Fibroblast of lung (primary cell): Measurements from ENCODE around the gene FILIP1L. TPM values are rescaled to one million over a fixed set of nuclear protein-coding genes. Genes with fewer than 3 reads are reported as not detected.

Source experiments
- DNase-seq, 2 donors: peaks; one replicate each; pipeline versions ENCODE4 v3.0.0 to v3.0.0-alpha.2; 2010; ENCODE audit warnings: low read depth in 2 of 2
- H2AFZ ChIP-seq: 2 replicates; pipeline ENCODE4 v1.5.1; 2012; ENCODE audit warnings: low read length, control low read depth, inconsistent platforms
- H3K27ac ChIP-seq: 2 replicates; pipeline ENCODE4 v1.5.1; 2011; ENCODE audit warnings: low read length, control low read depth; ENCODE audit not compliant: insufficient read depth
- H3K27me3 ChIP-seq: 2 replicates; pipeline ENCODE4 v1.5.1; 2011; ENCODE audit warnings: mild to moderate bottlenecking, low read length; ENCODE audit not compliant: control insufficient read depth, insufficient read depth
- H3K36me3 ChIP-seq: 2 replicates; pipeline ENCODE4 v1.5.1; 2011; ENCODE audit warnings: low read length; ENCODE audit not compliant: control insufficient read depth, insufficient read depth
- H3K4me1 ChIP-seq: 2 replicates; pipeline ENCODE4 v1.5.1; 2011; ENCODE audit warnings: low read length; ENCODE audit not compliant: control insufficient read depth, insufficient read depth; ENCODE audit errors: extremely low read depth
- H3K4me2 ChIP-seq: 2 replicates; pipeline ENCODE4 v1.5.1; 2011; ENCODE audit warnings: low read length, control low read depth; ENCODE audit not compliant: insufficient read depth; ENCODE audit errors: extremely low read depth
- H3K4me3 ChIP-seq, 4 experiments: fragments of 200-600 bp in 1 of 4; sonication (generic) in 1 of 4; replicated peaks in 1 of 4; 2 replicates each; pipeline ENCODE4 v1.5.1; 2011 to 2016; ENCODE audit warnings: low read length in 4 of 4, low read depth in 3 of 4, mild to moderate bottlenecking in 3 of 4, control low read depth in 2 of 4, inconsistent platforms in 1 of 4, mixed read lengths in 1 of 4; ENCODE audit not compliant: insufficient read depth in 1 of 4; ENCODE audit errors: control extremely low read depth in 1 of 4
- H3K79me2 ChIP-seq: 2 replicates; pipeline ENCODE4 v1.5.1; 2012; ENCODE audit warnings: mild to moderate bottlenecking, low read length, inconsistent platforms; ENCODE audit not compliant: control insufficient read depth, insufficient read depth
- H3K9ac ChIP-seq: 2 replicates; pipeline ENCODE4 v1.5.1; 2011; ENCODE audit warnings: mild to moderate bottlenecking, low read length, control low read depth; ENCODE audit not compliant: insufficient read depth
- H3K9me3 ChIP-seq: 2 replicates; pipeline ENCODE4 v1.5.1; 2012; ENCODE audit warnings: low read depth, low read length; ENCODE audit not compliant: control insufficient read depth, insufficient read depth
- H4K20me1 ChIP-seq: 2 replicates; pipeline ENCODE4 v1.5.1; 2011; ENCODE audit warnings: low read length; ENCODE audit not compliant: control insufficient read depth, insufficient read depth; ENCODE audit errors: extremely low read depth
- EZH2 ChIP-seq: IDR thresholded peaks from 2 replicates; pipeline ENCODE4 v1.5.1; 2012; ENCODE audit warnings: low read length, control low read depth, mild to moderate bottlenecking; ENCODE audit errors: missing control alignments
- polyA plus RNA-seq, 2 donors: library from polyadenylated mRNA; depleted of rRNA in 1 of 2; stranded (reverse) in 1 of 2; unstranded in 1 of 2; fragments of >200 nt; gene quantifications; 2 replicates each; pipeline ENCODE4 v1.2.1, GENCODE V29; 2011 to 2012; ENCODE audit warnings: missing spikeins in 1 of 2
- total RNA-seq: library from RNA; depleted of rRNA; stranded (reverse); fragments of >200 nt; gene quantifications from 2 replicates; pipeline ENCODE4 v1.2.1, GENCODE V29; 2014
- TF ChIP-seq, protein P1 (sequence below), 2 donors: IDR thresholded peaks in 1 of 2; conservative IDR thresholded peaks in 1 of 2; 1 replicate in 1 of 2; 2 replicates in 1 of 2; pipeline ENCODE4 v1.5.1; 2011 to 2012; ENCODE audit warnings: low read length in 2 of 2, control low read depth in 1 of 2, inconsistent platforms in 1 of 2, low read depth in 1 of 2, mild to moderate bottlenecking in 1 of 2

FILIP1L gene
- total and polyA plus RNA-seq, 2 donors (not counting 1 experiment from before 2014, with no cell fraction given), result 92.8 to 126 TPM

DNA sequence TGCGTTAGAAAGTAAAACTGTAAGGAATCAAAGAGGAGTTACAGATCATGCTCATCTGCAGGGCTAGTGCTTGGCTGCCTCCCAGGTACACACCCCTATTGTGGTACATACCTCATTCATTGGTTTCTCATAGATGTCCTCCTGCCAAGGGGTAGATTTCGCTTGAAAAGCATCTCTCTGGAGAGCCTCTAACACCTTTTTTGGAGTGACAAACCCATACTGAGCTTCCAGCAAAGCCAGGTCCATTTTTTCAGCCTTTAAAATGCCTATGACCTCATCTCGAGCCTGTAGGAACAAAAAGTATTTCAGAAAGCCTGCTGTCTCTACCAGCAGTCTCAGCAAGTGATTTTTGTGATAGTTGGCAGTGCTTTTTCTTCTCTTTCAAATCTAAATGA lies 184.6 kb downstream of the FILIP1L start:
- no peak overlapping the region for H2AFZ ChIP-seq
- TF ChIP-seq EZH2, result no peak
- TF ChIP-seq, protein P1, sequence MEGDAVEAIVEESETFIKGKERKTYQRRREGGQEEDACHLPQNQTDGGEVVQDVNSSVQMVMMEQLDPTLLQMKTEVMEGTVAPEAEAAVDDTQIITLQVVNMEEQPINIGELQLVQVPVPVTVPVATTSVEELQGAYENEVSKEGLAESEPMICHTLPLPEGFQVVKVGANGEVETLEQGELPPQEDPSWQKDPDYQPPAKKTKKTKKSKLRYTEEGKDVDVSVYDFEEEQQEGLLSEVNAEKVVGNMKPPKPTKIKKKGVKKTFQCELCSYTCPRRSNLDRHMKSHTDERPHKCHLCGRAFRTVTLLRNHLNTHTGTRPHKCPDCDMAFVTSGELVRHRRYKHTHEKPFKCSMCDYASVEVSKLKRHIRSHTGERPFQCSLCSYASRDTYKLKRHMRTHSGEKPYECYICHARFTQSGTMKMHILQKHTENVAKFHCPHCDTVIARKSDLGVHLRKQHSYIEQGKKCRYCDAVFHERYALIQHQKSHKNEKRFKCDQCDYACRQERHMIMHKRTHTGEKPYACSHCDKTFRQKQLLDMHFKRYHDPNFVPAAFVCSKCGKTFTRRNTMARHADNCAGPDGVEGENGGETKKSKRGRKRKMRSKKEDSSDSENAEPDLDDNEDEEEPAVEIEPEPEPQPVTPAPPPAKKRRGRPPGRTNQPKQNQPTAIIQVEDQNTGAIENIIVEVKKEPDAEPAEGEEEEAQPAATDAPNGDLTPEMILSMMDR (conservative IDR thresholded peaks at IDR 0.05 in 1 of 2, IDR thresholded peaks at IDR 0.05 in 1 of 2; ENCODE audit: low read depth in 1 of 2, low read length in 2 of 2), result no peak

DNA sequence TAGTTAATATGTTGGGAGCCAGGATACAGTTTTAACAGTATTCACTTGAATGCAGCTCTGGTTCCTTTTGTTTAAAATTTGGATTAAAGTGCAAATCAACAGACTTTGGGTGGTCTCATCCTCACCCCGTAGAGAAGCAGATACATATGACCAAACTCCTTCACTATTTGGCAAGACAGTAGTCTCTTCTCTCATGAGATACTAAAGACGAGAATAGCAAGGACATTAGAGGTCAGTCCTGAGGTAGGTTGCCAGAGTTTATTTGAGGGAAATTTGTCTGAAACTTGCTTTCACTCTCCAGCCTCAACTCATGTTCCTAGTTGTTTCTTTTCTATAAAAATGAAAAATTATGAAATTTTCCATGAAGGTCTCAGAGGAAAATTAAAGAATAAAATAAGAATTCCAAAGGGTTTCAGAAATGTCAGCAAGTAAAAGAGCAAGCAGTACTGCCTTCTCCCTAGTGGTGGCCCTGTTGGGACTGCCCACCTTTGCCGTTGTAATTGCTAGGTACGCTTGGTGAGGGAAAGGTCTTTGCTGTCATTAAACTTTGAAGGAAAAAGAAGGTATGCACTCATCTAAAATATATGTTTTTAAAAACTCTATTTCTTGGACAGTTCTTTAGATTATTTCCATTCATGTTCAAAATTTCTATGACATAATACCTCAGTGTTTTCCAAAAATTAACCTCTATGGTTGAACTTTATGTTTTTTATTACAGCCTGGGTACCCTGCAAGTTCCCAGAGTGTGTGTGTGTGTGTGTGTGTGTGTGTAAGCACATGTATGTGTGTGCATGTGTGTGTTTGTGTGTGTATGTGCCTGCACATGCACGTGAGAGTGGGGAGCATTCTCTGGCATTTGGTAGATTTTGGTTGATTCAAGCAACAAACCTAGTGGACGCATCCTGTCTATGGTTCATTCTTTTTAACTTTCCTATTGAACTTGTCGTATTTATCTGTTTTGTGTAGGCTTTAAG lies 185.2 kb downstream of the FILIP1L start:
- Histone ChIP-seq H3K9ac (no peak overlapping the region), H3K9me3 (no peaks in the 10 kb centered on the region), H3K36me3 (no peaks in the 10 kb centered on the region), H4K20me1 (no peaks in the 10 kb centered on the region), H3K4me2 (peak overlapping the region; percentile 33), H2AFZ (no peak overlapping the region), H3K27me3 (no peaks in the 10 kb centered on the region), H3K27ac (no peak overlapping the region), H3K4me3 (no peak overlapping the region), H3K79me2 (no peaks in the 10 kb centered on the region), H3K4me1 (peaks cover 2% of the 10 kb centered on the region)
- TF ChIP-seq, protein P1 (conservative IDR thresholded peaks at IDR 0.05 in 1 of 2, IDR thresholded peaks at IDR 0.05 in 1 of 2; ENCODE audit: low read depth in 1 of 2, low read length in 2 of 2), result peak in 1 of 2 donors; percentile 8
- TF ChIP-seq EZH2, result no peak
- no peak for DNase-seq

More for the DNA sequence above, 184.6 kb downstream of the FILIP1L start:
- H3K27me3 ChIP-seq, result no peaks in the 10 kb centered on the region
- peak; percentile 53 to 91 for DNase-seq
- no peaks in the 10 kb centered on the region for H4K20me1 ChIP-seq
- no peaks in the 10 kb centered on the region for H3K36me3 ChIP-seq
- peaks cover 2% of the 10 kb centered on the region for H3K4me1 ChIP-seq
- no peak overlapping the region for H3K9ac ChIP-seq
- H3K4me2 ChIP-seq, result peak overlapping the region; percentile 33
- H3K4me3 ChIP-seq, result no peak overlapping the region
- H3K79me2 ChIP-seq, result no peaks in the 10 kb centered on the region
- H3K27ac ChIP-seq, result no peak overlapping the region
- H3K9me3 ChIP-seq, result no peaks in the 10 kb centered on the region

DNA sequence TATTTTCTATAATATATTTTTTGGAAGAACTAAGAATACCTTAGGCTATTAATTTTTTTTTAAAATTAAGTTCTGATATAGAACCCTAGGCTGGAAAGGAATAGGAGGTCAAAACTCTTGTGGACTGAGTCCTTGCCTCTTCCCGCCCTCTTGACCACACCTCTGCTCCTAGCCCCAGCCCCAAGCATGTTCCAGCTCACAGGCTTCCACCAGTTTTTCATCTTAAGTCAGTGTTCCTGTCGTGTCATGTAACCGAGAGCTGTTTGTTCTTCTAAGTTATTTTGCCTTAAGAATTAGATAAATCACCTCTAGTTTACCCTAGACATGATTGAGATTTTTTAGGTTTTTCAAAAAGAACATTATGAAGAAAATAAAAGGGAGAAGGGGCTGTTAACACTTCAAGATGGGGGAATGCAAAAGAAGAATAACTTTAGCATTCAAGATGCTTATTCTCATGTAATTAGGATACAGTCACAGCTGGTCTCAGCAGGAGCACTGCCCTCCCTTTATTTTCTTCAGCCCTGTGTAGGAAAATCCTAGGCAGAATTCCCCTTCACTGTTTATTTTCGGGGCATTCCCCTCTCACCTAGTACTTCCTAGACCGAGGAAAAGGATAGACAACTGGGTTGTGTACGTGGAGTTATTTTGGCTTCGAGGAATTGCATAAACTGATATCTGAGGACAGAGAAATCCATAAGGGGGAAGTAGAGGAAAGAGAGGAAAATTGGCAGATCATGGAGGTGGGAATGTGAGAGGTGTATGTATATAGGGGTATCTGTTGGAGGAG lies 186.4 kb downstream of the FILIP1L start:
- no peak for DNase-seq
- H3K9ac ChIP-seq, result no peak overlapping the region
- no peaks in the 10 kb centered on the region for H4K20me1 ChIP-seq
- H3K27ac ChIP-seq, result no peak overlapping the region
- no peak overlapping the region for H2AFZ ChIP-seq
- no peak for TF ChIP-seq EZH2
- TF ChIP-seq, protein P1 (conservative IDR thresholded peaks at IDR 0.05 in 1 of 2, IDR thresholded peaks at IDR 0.05 in 1 of 2; ENCODE audit: low read depth in 1 of 2, low read length in 2 of 2), result no peak
- H3K4me2 ChIP-seq, result no peak overlapping the region
- H3K36me3 ChIP-seq, result no peaks in the 10 kb centered on the region
- H3K27me3 ChIP-seq, result no peaks in the 10 kb centered on the region
- H3K9me3 ChIP-seq, result no peaks in the 10 kb centered on the region
- no peaks in the 10 kb centered on the region for H3K79me2 ChIP-seq
- H3K4me3 ChIP-seq, result no peak overlapping the region
- H3K4me1 ChIP-seq, result peaks cover 2% of the 10 kb centered on the region
